ENCODE measurements around the gene KCNG2.

KCNG2 gene

GRCh38 chr18:79875531-79875919 is 77.8 kb downstream of the KCNG2 start:
- Histone ChIP-seq H3K79me1 (ENCODE audit: low read depth, low read length) (no peaks in the 10 kb centered on the region), H3K4me3 (ENCODE audit: low read length in 2 of 2) (no peak overlapping the region), H2BK5ac (ENCODE audit: low read length) (no peak overlapping the region), H4K8ac (ENCODE audit: low read depth, low read length) (no peak overlapping the region), H3K9ac (ENCODE audit: low read depth, low read length, poor library complexity) (no peak overlapping the region), H2BK12ac (ENCODE audit: low read length) (no peak overlapping the region), H3K36me3 (replicated peaks in 1 of 2; ENCODE audit: control insufficient read depth in 2 of 2, insufficient read depth in 2 of 2, low read length in 2 of 2) (no peaks in the 10 kb centered on the region), H3K4ac (ENCODE audit: low read length) (no peak overlapping the region), H2BK15ac (ENCODE audit: low read length) (peak overlapping the region; percentile 47), H3K27ac (replicated peaks; ENCODE audit: low read length) (no peak overlapping the region), H3K23ac (ENCODE audit: low read depth, low read length, poor library complexity) (no peak overlapping the region), H3K4me2 (ENCODE audit: insufficient read depth, low read length, poor library complexity, severe bottlenecking) (no peak overlapping the region), H4K91ac (ENCODE audit: low read depth, low read length, poor library complexity) (no peak overlapping the region), H3K14ac (ENCODE audit: low read length) (no peak overlapping the region), H3K27me3 (ENCODE audit: control insufficient read depth in 3 of 3, insufficient read depth in 3 of 3, low read depth in 1 of 3, low read length in 3 of 3) (peaks cover 0 to 32% (median 0%) of the 10 kb centered on the region in 3 experiments), H3K18ac (ENCODE audit: low read length) (peak overlapping the region; percentile 21), H2AK5ac (ENCODE audit: low read depth, low read length) (peak overlapping the region; percentile 72), H2BK120ac (ENCODE audit: low read depth, low read length) (no peak overlapping the region), H2AFZ (ENCODE audit: low read length) (no peak overlapping the region), H3K4me1 (ENCODE audit: control insufficient read depth in 2 of 2, insufficient read depth in 1 of 2, low read depth in 1 of 2, low read length in 2 of 2) (peaks cover 2 to 13% of the 10 kb centered on the region in 2 donors), H3K9me3 (replicated peaks in 1 of 2; ENCODE audit: control insufficient read depth in 2 of 2, insufficient read depth in 1 of 2, low read depth in 1 of 2, low read length in 2 of 2) (no peaks in the 10 kb centered on the region)
- no CpG with 5 or more reads among the region's 15 CpGs for WGBS, 2 donors (ENCODE audit: extremely low coverage in 2 of 2, insufficient read length in 2 of 2, insufficient replicate concordance in 1 of 2)
- no peak for DNase-seq (ENCODE audit: low spot score)

GRCh38 chr18:79875931-79876461 is 78.3 kb downstream of the KCNG2 start:
- no peak for DNase-seq (ENCODE audit: low spot score)

GRCh38 chr18:79876497-79876896 is 78.8 kb downstream of the KCNG2 start:
- Histone ChIP-seq H4K8ac (ENCODE audit: low read depth, low read length) (no peak overlapping the region), H2BK5ac (ENCODE audit: low read length) (no peak overlapping the region), H2AK5ac (ENCODE audit: low read depth, low read length) (peak overlapping the region; percentile 86), H3K4ac (ENCODE audit: low read length) (no peak overlapping the region), H3K36me3 (replicated peaks in 1 of 2; ENCODE audit: control insufficient read depth in 2 of 2, insufficient read depth in 2 of 2, low read length in 2 of 2) (no peaks in the 10 kb centered on the region), H2BK12ac (ENCODE audit: low read length) (peak overlapping the region; percentile 30), H3K4me2 (ENCODE audit: insufficient read depth, low read length, poor library complexity, severe bottlenecking) (no peak overlapping the region), H2AFZ (ENCODE audit: low read length) (no peak overlapping the region), H3K9ac (ENCODE audit: low read depth, low read length, poor library complexity) (peak overlapping the region; percentile 24), H3K9me3 (replicated peaks in 1 of 2; ENCODE audit: control insufficient read depth in 2 of 2, insufficient read depth in 1 of 2, low read depth in 1 of 2, low read length in 2 of 2) (no peaks in the 10 kb centered on the region), H3K4me3 (ENCODE audit: low read length in 2 of 2) (no peak overlapping the region), H3K4me1 (ENCODE audit: control insufficient read depth in 2 of 2, insufficient read depth in 1 of 2, low read depth in 1 of 2, low read length in 2 of 2) (peaks cover 2 to 13% of the 10 kb centered on the region in 2 donors), H3K27ac (replicated peaks; ENCODE audit: low read length) (no peak overlapping the region), H3K18ac (ENCODE audit: low read length) (peak overlapping the region; percentile 76), H2BK120ac (ENCODE audit: low read depth, low read length) (no peak overlapping the region), H3K27me3 (ENCODE audit: control insufficient read depth in 3 of 3, insufficient read depth in 3 of 3, low read depth in 1 of 3, low read length in 3 of 3) (peaks cover 0 to 32% (median 0%) of the 10 kb centered on the region in 3 experiments), H3K23ac (ENCODE audit: low read depth, low read length, poor library complexity) (peak overlapping the region; percentile 37), H2BK15ac (ENCODE audit: low read length) (no peak overlapping the region), H3K14ac (ENCODE audit: low read length) (no peak overlapping the region), H4K91ac (ENCODE audit: low read depth, low read length, poor library complexity) (no peak overlapping the region), H3K79me1 (ENCODE audit: low read depth, low read length) (no peaks in the 10 kb centered on the region)
- no CpG with 5 or more reads among the region's 16 CpGs for WGBS, 2 donors (ENCODE audit: extremely low coverage in 2 of 2, insufficient read length in 2 of 2, insufficient replicate concordance in 1 of 2)
- no peak for DNase-seq (ENCODE audit: low spot score)

More at GRCh38 chr18:79875931-79876461, 78.3 kb downstream of the KCNG2 start:
- no peaks in the 10 kb centered on the region for H3K36me3 ChIP-seq (replicated peaks in 1 of 2; ENCODE audit: control insufficient read depth in 2 of 2, insufficient read depth in 2 of 2, low read length in 2 of 2)
- H2AK5ac ChIP-seq (ENCODE audit: low read depth, low read length), result peak overlapping the region; percentile 32
- H3K9ac ChIP-seq (ENCODE audit: low read depth, low read length, poor library complexity), result no peak overlapping the region
- H3K4me1 ChIP-seq (ENCODE audit: control insufficient read depth in 2 of 2, insufficient read depth in 1 of 2, low read depth in 1 of 2, low read length in 2 of 2), result peaks cover 2 to 13% of the 10 kb centered on the region in 2 donors
- no peak overlapping the region for H3K4me2 ChIP-seq (ENCODE audit: insufficient read depth, low read length, poor library complexity, severe bottlenecking)
- H3K14ac ChIP-seq (ENCODE audit: low read length), result no peak overlapping the region
- no peak overlapping the region for H4K91ac ChIP-seq (ENCODE audit: low read depth, low read length, poor library complexity)
- H3K4ac ChIP-seq (ENCODE audit: low read length), result no peak overlapping the region
- H2BK12ac ChIP-seq (ENCODE audit: low read length), result no peak overlapping the region
- H2BK120ac ChIP-seq (ENCODE audit: low read depth, low read length), result no peak overlapping the region
- H2AFZ ChIP-seq (ENCODE audit: low read length), result no peak overlapping the region
- peak overlapping the region; percentile 51 for H2BK15ac ChIP-seq (ENCODE audit: low read length)
- H3K9me3 ChIP-seq (replicated peaks in 1 of 2; ENCODE audit: control insufficient read depth in 2 of 2, insufficient read depth in 1 of 2, low read depth in 1 of 2, low read length in 2 of 2), result no peaks in the 10 kb centered on the region
- H2BK5ac ChIP-seq (ENCODE audit: low read length), result no peak overlapping the region
- no peak overlapping the region for H3K4me3 ChIP-seq (ENCODE audit: low read length in 2 of 2)
- WGBS, 2 donors (ENCODE audit: extremely low coverage in 2 of 2, insufficient read length in 2 of 2, insufficient replicate concordance in 1 of 2), result no CpG with 5 or more reads among the region's 23 CpGs
- peak overlapping the region; percentile 27 for H3K18ac ChIP-seq (ENCODE audit: low read length)
- no peak overlapping the region for H3K27ac ChIP-seq (replicated peaks; ENCODE audit: low read length)
- H3K79me1 ChIP-seq (ENCODE audit: low read depth, low read length), result no peaks in the 10 kb centered on the region
- H3K27me3 ChIP-seq (ENCODE audit: control insufficient read depth in 3 of 3, insufficient read depth in 3 of 3, low read depth in 1 of 3, low read length in 3 of 3), result peaks cover 0 to 32% (median 0%) of the 10 kb centered on the region in 3 experiments
- no peak overlapping the region for H4K8ac ChIP-seq (ENCODE audit: low read depth, low read length)
- H3K23ac ChIP-seq (ENCODE audit: low read depth, low read length, poor library complexity), result peak overlapping the region; percentile 37

- DNase-seq (ENCODE audit: low spot score), result no peak
Observed at GRCh38 chr18:79877163-79878091, 79.7 kb downstream of the KCNG2 start.

More at GRCh38 chr18:79877163-79878091, 79.7 kb downstream of the KCNG2 start:
- peak overlapping the region; percentile 6 for H2AK5ac ChIP-seq (ENCODE audit: low read depth, low read length)
- H3K4ac ChIP-seq (ENCODE audit: low read length), result no peak overlapping the region
- peak overlapping the region; percentile 55 for H2AFZ ChIP-seq (ENCODE audit: low read length)
- no peak overlapping the region for H4K91ac ChIP-seq (ENCODE audit: low read depth, low read length, poor library complexity)
- no peak overlapping the region for H3K4me3 ChIP-seq (ENCODE audit: low read length in 2 of 2)
- no peaks in the 10 kb centered on the region for H3K79me1 ChIP-seq (ENCODE audit: low read depth, low read length)
- no peak overlapping the region for H3K27ac ChIP-seq (replicated peaks; ENCODE audit: low read length)
- H2BK5ac ChIP-seq (ENCODE audit: low read length), result no peak overlapping the region
- no peak overlapping the region for H2BK120ac ChIP-seq (ENCODE audit: low read depth, low read length)
- H3K27me3 ChIP-seq (ENCODE audit: control insufficient read depth in 3 of 3, insufficient read depth in 3 of 3, low read depth in 1 of 3, low read length in 3 of 3), result peaks cover 0 to 29% (median 0%) of the 10 kb centered on the region in 3 experiments
- no peak overlapping the region for H3K14ac ChIP-seq (ENCODE audit: low read length)
- WGBS, 2 donors (ENCODE audit: extremely low coverage in 2 of 2, insufficient read length in 2 of 2, insufficient replicate concordance in 1 of 2), result no CpG with 5 or more reads among the region's 38 CpGs
- peak overlapping the region; percentile 84 for H4K8ac ChIP-seq (ENCODE audit: low read depth, low read length)
- no peak overlapping the region for H3K4me2 ChIP-seq (ENCODE audit: insufficient read depth, low read length, poor library complexity, severe bottlenecking)
- no peaks in the 10 kb centered on the region for H3K9me3 ChIP-seq (replicated peaks in 1 of 2; ENCODE audit: control insufficient read depth in 2 of 2, insufficient read depth in 1 of 2, low read depth in 1 of 2, low read length in 2 of 2)
- peak overlapping the region; percentile 83 for H3K18ac ChIP-seq (ENCODE audit: low read length)
- no peaks in the 10 kb centered on the region for H3K36me3 ChIP-seq (replicated peaks in 1 of 2; ENCODE audit: control insufficient read depth in 2 of 2, insufficient read depth in 2 of 2, low read length in 2 of 2)
- no peak overlapping the region for H2BK15ac ChIP-seq (ENCODE audit: low read length)
- peak overlapping the region; percentile 69 for H2BK12ac ChIP-seq (ENCODE audit: low read length)
- peaks cover 2 to 13% of the 10 kb centered on the region in 2 donors for H3K4me1 ChIP-seq (ENCODE audit: control insufficient read depth in 2 of 2, insufficient read depth in 1 of 2, low read depth in 1 of 2, low read length in 2 of 2)
- H3K9ac ChIP-seq (ENCODE audit: low read depth, low read length, poor library complexity), result no peak overlapping the region
- H3K23ac ChIP-seq (ENCODE audit: low read depth, low read length, poor library complexity), result no peak overlapping the region

Measured in neuronal stem cell (in vitro differentiated cells).